HL-60/S4 treated with retinoic acid at 250 ng/mL for 4 days and 3 days (cell line): ENCODE data around the gene PSMC3.

ENCODE experiments used
- in situ Hi-C: fragments of 300-500 bp; cut with MboI; formaldehyde crosslinking; loops from 2 replicates; pipeline ENCODE4 v1.7.0; 2022; ENCODE audit warnings: low sequenced_read_pairs

The PSMC3 gene

DNA sequence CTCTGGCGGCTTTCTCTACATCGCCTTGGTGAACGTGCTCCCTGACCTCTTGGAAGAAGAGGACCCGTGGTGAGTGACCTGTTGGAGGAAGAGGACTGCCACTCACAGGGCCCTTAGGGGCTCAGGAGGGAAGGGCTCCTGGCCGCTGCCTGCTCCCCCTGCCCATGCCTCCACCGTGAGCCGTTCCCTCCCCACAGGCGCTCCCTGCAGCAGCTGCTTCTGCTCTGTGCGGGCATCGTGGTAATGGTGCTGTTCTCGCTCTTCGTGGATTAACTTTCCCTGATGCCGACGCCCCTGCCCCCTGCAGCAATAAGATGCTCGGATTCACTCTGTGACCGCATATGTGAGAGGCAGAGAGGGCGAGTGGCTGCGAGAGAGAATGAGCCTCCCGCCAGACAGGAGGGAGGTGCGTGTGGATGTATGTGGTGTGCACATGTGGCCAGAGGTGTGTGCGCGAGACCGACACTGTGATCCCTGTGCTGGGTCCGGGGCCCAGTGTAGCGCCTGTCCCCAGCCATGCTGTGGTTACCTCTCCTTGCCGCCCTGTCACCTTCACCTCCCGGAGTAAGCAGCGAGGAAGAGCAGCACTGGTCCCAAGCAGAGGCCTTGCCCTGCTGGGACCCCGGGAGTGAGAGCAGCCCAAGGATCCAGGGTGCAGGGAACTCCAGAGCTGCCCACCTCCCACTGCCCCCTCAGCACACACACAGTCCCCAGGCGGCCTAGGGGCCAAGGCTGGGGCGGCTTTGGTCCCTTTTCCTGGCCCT lies 11.0 kb downstream of the PSMC3 start:
- in situ Hi-C loops, result loop anchor here (25.0 kb wide), 1 partner anchor 422 kb away; the partner anchor contains the start of gene NUP160

DNA sequence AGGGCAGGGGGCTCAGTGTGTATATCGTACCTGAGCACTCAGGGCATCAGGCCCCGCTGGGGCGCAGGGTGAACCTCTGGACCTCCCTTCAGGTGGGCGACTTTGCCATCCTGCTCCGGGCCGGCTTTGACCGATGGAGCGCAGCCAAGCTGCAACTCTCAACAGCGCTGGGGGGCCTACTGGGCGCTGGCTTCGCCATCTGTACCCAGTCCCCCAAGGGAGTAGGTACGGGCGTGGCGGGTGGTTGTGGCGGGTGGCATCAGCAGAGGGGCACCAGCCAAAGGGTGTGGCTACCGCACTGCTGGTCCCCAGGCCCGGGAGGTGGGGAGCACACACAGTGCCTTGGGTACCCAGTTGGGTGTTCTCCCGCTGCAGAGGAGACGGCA lies 11.6 kb downstream of the PSMC3 start:
- in situ Hi-C loops, result loop anchor here (25.0 kb wide), 1 partner anchor 423 kb away; the partner anchor contains the start of gene NUP160

DNA sequence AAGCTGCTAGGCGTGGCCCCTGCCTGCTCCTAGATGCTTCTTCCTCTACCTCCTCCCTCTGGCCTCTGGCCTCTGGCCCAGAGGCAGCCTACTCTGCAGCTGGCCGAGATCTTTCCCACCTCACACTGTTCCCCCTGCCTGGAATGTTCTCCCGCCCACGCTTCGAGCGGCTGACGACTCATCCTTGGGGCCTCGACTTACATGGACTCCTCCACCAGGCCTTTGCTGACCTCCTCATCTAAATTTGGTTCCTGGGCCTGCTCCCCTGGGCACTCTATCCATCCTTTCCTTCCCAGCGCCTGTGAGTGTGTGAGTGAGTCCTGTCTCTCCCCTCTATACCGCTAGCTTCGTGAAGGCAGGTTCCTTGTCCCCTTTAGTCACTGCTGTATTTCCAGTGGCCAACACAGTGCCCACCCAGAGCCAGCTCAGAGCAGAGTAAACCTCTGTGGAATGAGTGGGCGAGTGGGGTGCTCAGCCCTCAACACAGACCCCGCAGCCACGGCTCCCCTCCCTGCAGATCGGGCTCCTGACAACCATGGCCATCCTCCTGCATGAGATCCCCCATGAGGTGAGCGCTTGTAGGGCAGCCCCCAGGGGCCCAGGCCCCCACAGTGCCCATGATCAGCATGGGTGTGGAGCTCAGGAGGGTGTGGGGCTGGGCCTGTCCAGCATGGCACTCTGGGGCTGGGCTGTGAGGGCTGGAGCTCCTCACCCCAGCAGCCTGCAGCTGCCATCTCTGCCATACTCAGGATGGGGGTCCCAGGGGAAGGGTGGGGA lies 12.1 kb downstream of the PSMC3 start:
- in situ Hi-C loops, result loop anchor here (25.0 kb wide), 1 partner anchor 423 kb away; the partner anchor contains the start of gene NUP160

DNA sequence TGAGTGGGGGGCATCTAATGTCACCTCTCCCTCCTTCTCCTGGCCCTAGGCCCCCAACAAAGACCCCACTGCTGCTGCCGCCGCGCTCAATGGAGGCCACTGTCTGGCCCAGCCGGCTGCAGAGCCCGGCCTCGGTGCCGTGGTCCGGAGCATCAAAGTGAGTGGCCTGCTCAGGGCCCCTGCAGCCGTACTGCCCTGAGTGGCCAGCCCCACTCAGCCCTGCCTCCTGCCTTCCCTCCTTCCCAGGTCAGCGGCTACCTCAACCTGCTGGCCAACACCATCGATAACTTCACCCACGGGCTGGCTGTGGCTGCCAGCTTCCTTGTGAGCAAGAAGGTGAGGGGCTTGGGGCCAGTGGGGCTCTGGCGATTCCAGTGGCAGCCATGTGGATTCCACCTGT lies 12.9 kb downstream of the PSMC3 start:
- in situ Hi-C loops, result loop anchor here (25.0 kb wide), 1 partner anchor 424 kb away; the partner anchor contains the start of gene NUP160

DNA sequence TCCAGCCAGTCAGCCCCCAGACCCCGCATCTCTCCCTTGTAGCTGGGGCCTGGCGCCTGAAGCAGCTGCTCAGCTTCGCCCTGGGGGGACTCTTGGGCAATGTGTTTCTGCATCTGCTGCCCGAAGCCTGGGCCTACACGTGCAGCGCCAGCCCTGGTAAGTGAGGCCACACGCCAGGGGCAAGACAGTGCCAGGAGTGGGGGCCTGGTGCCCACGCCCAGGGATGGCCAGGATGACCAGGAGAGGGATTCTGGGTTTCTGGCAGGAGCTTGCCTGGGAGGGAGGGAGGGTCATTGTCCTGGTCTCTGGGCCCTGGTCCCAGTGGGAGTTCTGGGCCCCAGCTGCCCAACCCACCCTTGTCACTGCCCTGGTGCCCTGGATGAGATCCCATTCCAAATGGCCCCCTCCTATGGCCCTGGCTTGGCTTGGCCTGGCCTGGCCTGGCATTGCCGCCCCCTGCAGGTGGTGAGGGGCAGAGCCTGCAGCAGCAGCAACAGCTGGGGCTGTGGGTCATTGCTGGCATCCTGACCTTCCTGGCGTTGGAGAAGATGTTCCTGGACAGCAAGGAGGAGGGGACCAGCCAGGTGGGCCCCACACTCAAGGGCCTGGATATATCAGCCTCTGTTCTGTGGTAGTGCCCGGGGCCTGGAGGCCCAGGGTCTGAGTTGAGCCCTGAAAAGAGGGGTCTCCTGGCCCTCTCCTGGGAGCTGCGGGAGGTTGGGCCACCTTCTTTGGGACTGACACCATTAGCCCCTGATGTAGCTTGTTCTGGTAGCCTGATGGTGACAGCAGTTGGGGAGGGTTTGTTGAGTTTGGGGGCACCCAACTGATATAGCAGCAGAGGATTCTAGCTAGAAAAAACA lies 14.1 kb downstream of the PSMC3 start:
- in situ Hi-C loops, result loop anchor here (25.0 kb wide), 1 partner anchor 425 kb away; the partner anchor contains the start of gene NUP160

DNA sequence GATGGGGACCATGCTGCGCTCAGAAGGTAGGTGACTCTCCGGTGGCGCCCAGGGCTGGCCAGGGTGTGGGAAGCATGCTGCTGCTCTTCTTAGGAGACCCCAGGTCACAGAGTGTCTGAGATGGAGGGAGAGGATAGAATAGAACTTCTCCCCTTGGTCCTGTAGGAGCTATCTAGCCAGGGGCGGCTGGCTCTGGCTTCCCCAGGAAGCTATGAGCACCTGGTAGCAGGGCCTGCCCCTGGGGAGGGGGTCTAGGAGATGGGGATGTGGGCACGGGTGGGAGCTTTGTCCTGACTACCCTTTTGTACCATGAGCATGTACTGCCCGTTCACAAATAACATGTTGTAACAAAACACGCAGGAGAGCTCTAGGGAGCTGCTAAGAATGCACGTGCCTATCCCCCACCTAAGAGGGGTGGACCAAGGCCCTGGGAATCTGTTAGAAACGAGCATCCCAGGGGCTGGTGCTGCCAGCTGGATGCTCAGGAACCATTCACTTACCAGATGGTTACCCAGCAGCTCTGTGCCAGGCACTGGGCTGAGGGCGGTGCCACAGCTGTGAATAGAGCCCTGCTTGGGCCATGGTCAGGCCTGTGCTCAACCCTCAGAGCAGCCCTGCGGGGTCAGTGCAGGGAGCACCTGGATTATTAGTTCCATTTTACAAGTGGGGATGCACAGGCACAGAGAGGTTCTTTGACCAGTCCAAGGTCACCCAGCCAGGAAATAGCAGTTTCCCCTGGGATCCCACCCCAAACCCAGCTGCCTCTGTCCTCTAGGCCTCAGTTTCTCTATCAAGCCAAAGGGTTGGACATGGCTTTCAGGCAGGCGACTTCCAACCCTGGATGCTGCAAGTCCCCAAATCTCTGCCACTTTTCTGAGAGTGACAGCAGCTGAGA lies 15.6 kb downstream of the PSMC3 start:
- in situ Hi-C loops, result loop anchor here (25.0 kb wide), 1 partner anchor 427 kb away; the partner anchor contains the start of gene NUP160

DNA sequence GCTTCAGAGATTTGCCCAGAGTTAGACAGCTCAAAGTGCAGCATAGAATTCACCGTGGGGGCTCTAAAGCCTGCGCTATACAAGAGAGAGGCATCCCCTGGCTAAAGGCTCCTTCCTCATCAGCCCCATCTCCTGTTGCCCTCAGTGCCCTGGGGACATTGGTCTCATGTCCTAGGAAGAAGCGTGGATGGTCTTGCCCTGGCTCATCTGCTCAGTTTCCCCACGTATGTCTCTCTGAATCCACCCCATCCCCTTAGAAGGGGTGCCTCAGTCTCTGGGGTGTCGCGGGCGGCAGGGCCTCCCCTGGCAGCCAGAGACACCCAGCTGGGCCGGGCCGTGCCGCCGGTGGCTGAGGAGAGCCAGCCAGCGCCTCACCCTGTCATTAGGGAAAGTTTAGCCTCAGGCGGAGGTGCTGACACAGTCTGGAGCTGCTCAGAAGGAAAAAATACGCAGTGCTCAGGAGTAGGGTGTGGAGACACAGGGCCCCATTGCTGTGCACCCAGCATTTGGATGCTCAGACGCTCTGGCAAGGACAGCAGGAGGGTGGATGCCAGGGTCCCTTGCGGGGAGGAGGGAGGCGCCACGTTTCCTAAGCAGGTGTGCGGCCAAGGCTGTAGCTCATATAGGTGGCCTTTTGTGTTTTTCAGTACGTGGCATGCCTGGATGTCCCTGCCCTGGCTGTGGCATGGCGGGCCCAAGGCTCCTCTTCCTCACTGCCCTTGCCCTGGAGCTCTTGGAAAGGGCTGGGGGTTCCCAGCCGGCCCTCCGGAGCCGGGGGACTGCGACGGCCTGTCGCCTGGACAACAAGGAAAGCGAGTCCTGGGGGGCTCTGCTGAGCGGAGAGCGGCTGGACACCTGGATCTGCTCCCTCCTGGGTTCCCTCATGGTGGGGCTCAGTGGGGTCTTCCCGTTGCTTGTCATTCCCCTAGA lies 16.5 kb downstream of the PSMC3 start:
- in situ Hi-C loops, result loop anchor here (25.0 kb wide), 1 partner anchor 428 kb away; the partner anchor contains the start of gene NUP160

DNA sequence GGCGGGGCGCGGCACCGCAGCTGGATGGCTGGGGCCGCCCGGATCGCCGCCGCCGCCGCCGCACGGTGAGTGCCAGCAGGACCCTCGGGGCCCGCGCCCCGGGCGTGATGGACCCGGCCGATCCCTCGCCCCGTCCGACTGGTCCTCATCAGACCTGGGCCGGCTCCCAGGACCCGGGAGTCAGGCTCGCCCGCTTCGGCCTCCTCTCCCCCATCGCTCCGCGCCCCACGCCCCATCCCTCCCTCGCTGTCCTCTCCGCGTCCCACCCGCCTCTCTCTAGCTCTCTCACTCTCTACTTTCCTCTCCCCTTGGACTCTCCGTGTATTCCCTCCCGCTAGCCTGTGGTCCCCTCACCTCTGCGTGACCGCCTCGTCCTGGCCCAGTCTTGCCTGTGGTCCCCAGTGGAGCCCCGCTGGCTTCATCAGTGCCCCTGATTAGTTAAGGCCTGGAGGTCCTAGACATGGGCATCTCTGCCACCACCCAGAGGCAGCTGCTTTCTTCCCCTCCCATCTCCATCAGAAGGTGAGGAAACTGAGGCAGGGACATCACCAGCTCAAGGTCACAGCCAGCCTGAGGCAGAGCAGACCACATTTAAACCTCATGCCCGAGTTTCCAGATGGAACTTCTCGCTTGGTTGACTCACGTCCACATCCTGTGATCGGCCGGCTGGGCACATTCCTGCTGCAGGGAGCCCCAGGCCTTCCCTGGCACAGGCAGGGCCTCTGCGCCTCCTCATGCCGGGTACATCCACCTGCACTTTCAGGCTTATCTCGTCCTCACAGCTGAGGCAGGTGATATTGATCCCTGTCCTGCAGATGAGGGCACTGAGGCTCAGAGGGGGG lies 17.4 kb downstream of the PSMC3 start:
- in situ Hi-C loops, result loop anchor here (25.0 kb wide), 1 partner anchor 428 kb away; the partner anchor contains the start of gene NUP160

DNA sequence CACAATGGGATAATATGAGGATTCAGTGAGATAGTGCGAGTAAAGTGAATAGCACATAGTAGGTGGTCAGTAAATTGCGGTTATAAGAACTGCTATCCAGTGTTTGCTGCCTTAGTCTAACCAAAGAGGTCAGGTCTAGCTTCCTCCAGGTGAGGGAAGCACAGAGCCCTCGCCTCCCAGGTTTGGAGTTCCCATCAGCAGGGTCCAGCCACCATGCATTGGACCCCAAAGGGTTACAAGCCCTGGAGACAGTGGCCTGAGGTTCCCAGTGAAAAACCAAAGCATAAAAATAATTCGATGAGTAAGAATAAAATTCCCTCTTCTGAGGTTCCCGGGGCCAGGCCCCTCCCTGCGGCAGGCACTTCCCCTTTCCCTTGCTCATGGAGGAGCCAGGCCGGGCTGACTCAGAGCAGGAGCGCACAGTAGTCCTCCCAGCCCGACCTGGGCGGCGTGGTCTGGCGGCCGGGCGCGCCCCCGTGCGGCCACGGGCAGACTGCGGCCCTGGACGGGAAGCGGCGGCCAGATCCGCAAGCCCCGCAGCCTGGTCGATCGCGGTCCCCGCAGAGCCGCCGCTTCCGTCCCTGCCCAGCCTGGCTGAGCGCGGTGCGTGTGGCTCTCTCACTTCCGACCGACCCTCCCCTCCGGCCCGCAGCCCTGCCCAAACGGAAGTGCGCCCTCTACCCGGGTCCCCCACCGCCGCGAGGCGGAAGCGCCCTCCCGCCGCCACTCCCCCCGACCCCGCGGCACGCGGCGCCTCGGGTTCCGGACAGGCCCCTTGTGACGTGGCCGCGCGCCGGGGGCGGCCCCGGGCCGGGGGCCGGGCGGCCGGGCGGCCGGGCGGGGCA lies 18.3 kb downstream of the PSMC3 start, which contains the start of gene SLC39A13:
Gene SLC39A13 (plus strand): TSS at position 845 of the 845 bp plus-strand sequence. CDS start 1,505 bp downstream, outside the sequence.
- in situ Hi-C loops, result loop anchor here (25.0 kb wide), 1 partner anchor 429 kb away; the partner anchor contains the start of gene NUP160

DNA sequence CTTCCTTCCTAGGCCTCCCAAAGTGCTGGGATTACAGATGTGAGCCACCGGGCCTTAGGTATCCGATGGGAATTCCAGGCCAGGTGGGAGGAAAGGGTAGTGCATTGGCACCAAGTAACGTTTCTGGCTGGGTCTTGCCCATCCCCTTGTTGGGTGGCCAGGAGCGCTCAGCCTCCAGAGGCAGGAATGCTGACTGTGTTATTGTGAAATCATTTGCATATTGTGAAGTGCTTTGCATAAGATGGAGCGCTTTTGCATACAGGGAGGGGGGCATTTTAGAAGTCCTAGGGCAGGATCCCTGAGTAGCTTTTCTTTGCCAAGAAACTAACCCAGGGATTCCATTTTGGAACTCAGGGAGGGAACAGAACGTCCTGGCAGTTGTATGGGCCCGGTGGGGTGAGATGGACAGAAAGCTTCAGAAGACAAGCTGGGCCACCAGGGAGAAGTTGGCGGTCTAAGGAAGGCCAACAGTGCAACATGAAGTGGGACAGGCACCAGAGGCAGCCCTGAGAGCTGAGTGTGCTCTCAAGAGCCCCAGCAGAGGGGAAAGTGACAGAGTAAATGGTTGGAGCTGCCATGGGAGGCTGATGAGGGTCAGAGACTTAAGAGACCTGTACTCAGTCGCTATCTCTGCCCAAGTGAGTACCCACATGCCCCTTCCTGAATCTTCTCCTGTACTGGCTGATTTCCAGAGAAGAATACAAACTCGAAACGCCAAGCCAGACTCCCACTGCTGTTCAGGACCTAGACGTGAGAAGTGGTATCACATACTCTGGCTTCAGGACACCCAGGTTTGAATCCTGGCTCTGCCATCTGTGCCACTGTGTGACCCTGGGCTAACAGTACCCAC lies 19.1 kb downstream of the PSMC3 start:
- in situ Hi-C loops, result loop anchor here (25.0 kb wide), 1 partner anchor 430 kb away; the partner anchor contains the start of gene NUP160

DNA sequence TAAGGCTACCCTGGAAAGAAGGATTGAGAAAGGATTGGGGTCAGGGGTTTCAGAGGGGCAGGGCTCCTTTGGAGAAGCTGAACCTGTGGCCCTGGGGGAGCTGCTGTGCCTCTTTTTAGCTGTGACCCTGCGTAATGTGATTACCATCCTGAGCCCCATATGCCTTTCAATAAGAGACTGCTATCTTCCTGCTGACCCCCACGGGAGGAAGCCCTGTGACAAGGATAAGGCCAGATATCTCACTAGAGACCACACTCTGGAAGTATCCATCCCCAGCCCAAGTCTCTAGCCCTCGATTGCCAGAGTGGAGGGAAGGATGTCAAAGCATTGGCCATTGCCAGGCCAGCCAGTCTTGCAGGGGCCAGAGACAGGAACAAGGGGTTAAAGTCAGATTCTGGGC lies 22.7 kb downstream of the PSMC3 start:
- in situ Hi-C loops, result loop anchor here (25.0 kb wide), 1 partner anchor 434 kb away; the partner anchor contains the start of gene NUP160

DNA sequence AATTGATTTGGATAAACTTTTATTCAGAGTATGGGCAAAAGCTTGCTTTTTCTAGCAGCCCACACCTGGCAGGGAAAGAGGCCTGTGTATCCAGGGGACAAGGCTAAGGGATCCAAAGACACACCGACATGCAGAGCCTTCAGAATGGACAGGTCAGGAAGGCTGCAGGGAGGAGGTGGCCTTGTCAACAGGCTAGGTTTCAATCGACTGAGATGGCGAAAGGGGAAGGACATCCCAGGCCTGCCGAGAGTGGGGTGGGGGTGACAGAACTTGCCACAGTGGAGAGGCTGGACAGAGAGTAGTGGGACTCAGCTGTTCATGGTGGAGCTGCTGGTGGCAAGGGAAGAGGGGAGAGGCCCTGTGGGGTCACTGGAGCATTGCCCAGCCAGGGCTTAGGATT lies 23.1 kb downstream of the PSMC3 start:
- in situ Hi-C loops, result loop anchor here (25.0 kb wide), 1 partner anchor 434 kb away; the partner anchor contains the start of gene NUP160

DNA sequence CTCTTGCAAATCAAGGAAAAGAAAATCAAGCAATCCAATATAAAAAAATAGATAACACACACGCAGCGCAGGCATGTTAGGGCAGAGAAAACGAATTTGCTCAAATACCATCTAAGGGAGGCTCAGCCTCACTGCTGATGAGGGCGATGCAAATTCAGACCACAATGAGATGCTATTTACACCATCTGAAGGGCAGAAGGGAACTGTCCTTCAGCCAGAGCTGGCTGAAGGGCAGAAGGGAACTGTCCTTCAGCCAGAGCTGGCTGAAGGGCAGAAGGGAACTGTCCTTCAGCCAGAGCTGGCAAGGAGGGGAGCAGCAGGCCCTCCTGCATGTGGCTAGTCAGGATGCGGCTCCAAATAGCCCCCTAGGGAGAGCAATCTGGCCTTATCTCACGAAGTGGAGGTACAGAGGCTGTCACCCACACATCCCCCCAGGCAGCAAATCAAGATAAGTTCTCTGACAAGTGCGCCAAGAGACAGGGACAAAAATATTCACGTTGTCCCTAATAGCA lies 25.4 kb downstream of the PSMC3 start:
- in situ Hi-C loops, result loop anchor here (25.0 kb wide), 1 partner anchor 436 kb away; the partner anchor contains the start of gene NUP160

DNA sequence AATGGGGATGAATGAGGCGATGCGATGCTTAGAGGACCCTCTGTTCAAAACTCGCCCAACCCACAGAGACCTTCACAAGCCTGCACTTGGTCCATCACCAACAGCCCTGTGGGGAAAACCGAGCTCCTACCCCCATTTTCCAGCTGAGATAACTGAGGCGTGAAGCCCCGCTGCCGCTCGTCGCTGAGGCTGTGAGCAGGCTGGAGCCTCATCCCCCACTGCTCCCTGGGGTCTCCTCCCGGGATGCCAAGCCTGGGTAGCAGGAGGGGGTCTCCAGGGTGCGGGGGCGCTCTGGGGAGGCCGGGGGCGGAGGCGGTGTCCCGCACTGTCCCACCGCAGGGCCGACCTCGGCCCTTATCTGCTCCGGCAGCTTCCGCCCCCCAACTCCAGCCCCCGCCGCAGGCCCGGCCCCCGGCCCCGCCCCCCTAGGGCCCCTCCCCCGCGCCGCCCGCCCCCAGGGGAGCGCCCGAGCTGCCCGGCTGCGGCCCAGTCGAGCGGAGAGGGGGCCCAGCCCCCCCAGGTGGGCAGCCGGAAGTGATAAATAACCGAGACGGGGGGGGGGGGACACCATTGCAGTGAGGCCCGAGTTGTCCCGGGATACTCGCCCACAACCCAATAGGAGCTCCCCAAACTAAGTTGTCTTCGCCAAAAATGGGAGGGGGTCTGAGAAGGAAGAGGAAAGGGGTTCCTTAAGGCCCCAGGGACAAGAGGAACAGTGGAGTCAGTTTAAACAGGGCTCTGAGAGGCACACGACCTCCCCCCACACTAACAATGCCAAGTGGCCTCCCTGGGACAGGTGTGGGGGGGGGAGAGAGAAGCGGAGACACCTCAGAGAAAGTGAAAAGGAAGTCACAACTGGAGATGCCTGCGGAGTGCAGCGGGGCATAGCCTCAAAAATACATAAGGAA lies 26.1 kb downstream of the PSMC3 start:
- in situ Hi-C loops, result loop anchor here (25.0 kb wide), 1 partner anchor 437 kb away; the partner anchor contains the start of gene NUP160
